AG09319 (cell line): ENCODE measurements around the gene ADGRL3.

Source experiments
- DNase-seq: peaks from one replicate; pipeline ENCODE4 v3.0.0-alpha.2; 2010; ENCODE audit warnings: low read depth; ENCODE audit errors: extremely low read depth
- CTCF ChIP-seq: IDR thresholded peaks from 2 replicates; pipeline ENCODE4 v1.5.1; 2011; ENCODE audit warnings: low read depth, mild to moderate bottlenecking, inconsistent platforms, low read length, moderate library complexity

Gene ADGRL3

GRCh38 chr4:61911313-61911756 lies 711.2 kb downstream of the ADGRL3 start:
- no peak for DNase-seq
- no peak for TF ChIP-seq CTCF

- TF ChIP-seq CTCF, result no peak
- no peak for DNase-seq
Measured at GRCh38 chr4:61913619-61914018, 713.5 kb downstream of the ADGRL3 start.

GRCh38 chr4:61915501-61915900 lies 715.4 kb downstream of the ADGRL3 start:
- no peak for DNase-seq
- no peak for TF ChIP-seq CTCF

- no peak for TF ChIP-seq CTCF
- DNase-seq, result no peak
Measured at GRCh38 chr4:61918507-61918906, 718.4 kb downstream of the ADGRL3 start.

GRCh38 chr4:61918987-61919386 lies 718.9 kb downstream of the ADGRL3 start:
- DNase-seq, result no peak
- no peak for TF ChIP-seq CTCF

- TF ChIP-seq CTCF, result no peak
- DNase-seq, result no peak
Measured at GRCh38 chr4:61919561-61919960, 719.4 kb downstream of the ADGRL3 start.

- DNase-seq, result no peak
Measured at GRCh38 chr4:61921920-61922319, 721.8 kb downstream of the ADGRL3 start.

More at GRCh38 chr4:61921920-61922319, 721.8 kb downstream of the ADGRL3 start:
- TF ChIP-seq CTCF, result no peak
